SU-DHL-6 (cell line): ENCODE measurements around the gene EVX2.

Experiments used
- H2AFZ ChIP-seq: fragments of 200-600 bp; sonication (generic); 2 replicates; pipeline ENCODE4 v1.6.1; 2014; ENCODE audit warnings: low read depth, mild to moderate bottlenecking, moderate library complexity, mixed read lengths, antibody characterized with exemption, low read length; ENCODE audit not compliant: severe bottlenecking
- H3F3A ChIP-seq: fragments of 200-600 bp; shearing (Covaris generic); 2 replicates; pipeline ENCODE4 v1.6.0; 2016; ENCODE audit warnings: antibody characterized with exemption, mild to moderate bottlenecking; ENCODE audit not compliant: insufficient read depth
- H3K27ac ChIP-seq: fragments of 200-600 bp; sonication (generic); 2 replicates; pipeline ENCODE4 v1.5.1; 2016; ENCODE audit warnings: low read depth, mild to moderate bottlenecking, low read length, moderate library complexity, mixed read lengths
- H3K27me3 ChIP-seq: fragments of 200-600 bp; sonication (generic), shearing (Covaris generic); 2 replicates; pipeline ENCODE4 v1.6.0; 2014; ENCODE audit warnings: mild to moderate bottlenecking, low read length
- H3K36me3 ChIP-seq: fragments of 200-600 bp; sonication (generic); 2 replicates; pipeline ENCODE4 v1.6.1; 2014; ENCODE audit warnings: mild to moderate bottlenecking, low read length, mixed read lengths
- H3K4me2 ChIP-seq: fragments of 300-600, 200-600 bp; shearing (Covaris generic), sonication (generic); 2 replicates; pipeline ENCODE4 v1.6.0; 2014; ENCODE audit warnings: low read length, low read depth, mild to moderate bottlenecking; ENCODE audit not compliant: poor library complexity, severe bottlenecking
- H3K4me3 ChIP-seq: fragments of 200-600 bp; sonication (generic); 2 replicates; pipeline ENCODE4 v1.5.1; 2014; ENCODE audit warnings: antibody characterized with exemption, low read length, mild to moderate bottlenecking, mixed read lengths; ENCODE audit not compliant: insufficient read depth, poor library complexity, severe bottlenecking
- H3K79me2 ChIP-seq: fragments of 200-600 bp; sonication (generic); 2 replicates; pipeline ENCODE4 v1.6.1; 2014; ENCODE audit warnings: mild to moderate bottlenecking, low read length, moderate library complexity; ENCODE audit not compliant: insufficient read depth
- H3K9ac ChIP-seq: fragments of 200-600 bp; sonication (generic); 2 replicates; pipeline ENCODE4 v1.7.0; 2014; ENCODE audit warnings: mild to moderate bottlenecking, low read length
- H3K9me2 ChIP-seq: fragments of 200-600 bp; sonication (generic); replicated peaks from 2 replicates; pipeline ENCODE4 v1.6.1; 2014; ENCODE audit warnings: low read length; ENCODE audit not compliant: insufficient read depth
- H3K9me3 ChIP-seq: fragments of 200-600 bp; sonication (generic); 2 replicates; pipeline ENCODE4 v1.6.1; 2014; ENCODE audit warnings: low read length, mixed read lengths; ENCODE audit not compliant: insufficient read depth
- H4K20me1 ChIP-seq: fragments of 200-600 bp; sonication (generic); 2 replicates; pipeline ENCODE4 v1.6.1; 2014; ENCODE audit warnings: low read depth, mild to moderate bottlenecking, antibody characterized with exemption, low read length, moderate library complexity, mixed read lengths
- CTCF ChIP-seq: fragments of 200-600 bp; sonication (generic); IDR thresholded peaks from one replicate; pipeline ENCODE4 v1.5.1; 2017; ENCODE audit warnings: antibody characterized with exemption, mild to moderate bottlenecking, low read length, moderate library complexity; ENCODE audit not compliant: insufficient read depth, poor library complexity, severe bottlenecking
- EZH2phosphoT487 ChIP-seq: fragments of 200-600 bp; sonication (generic), shearing (Covaris generic); conservative IDR thresholded peaks from 2 replicates; pipeline ENCODE4 v1.6.1; 2018; ENCODE audit warnings: mild to moderate bottlenecking, antibody characterized with exemption, low read length, moderate library complexity, mixed read lengths

EVX2 gene

GRCh38 chr2:176122683-176123410, 39.1 kb upstream of the EVX2 start, which contains the start of gene HOXD9:
Gene HOXD9 (plus strand): TSS chr2:176122719. CDS start chr2:176122769, 50 bp downstream.
- Histone ChIP-seq H3K4me2 (no peak within 1 kb of the TSS), H4K20me1 (no peaks in the 10 kb centered on the region)

GRCh38 chr2:176122052-176122682, 38.4 kb upstream of the EVX2 start:
- Histone ChIP-seq H3K79me2 (no peaks in the 10 kb centered on the region), H3K4me2 (no peak overlapping the region), H3F3A (no peaks in the 10 kb centered on the region), H3K9me2 (no peaks in the 10 kb centered on the region), H3K36me3 (no peaks in the 10 kb centered on the region), H3K27ac (no peak overlapping the region), H3K27me3 (no peaks in the 10 kb centered on the region), H2AFZ (no peak overlapping the region), H4K20me1 (no peaks in the 10 kb centered on the region), H3K9ac (no peak overlapping the region), H3K9me3 (no peaks in the 10 kb centered on the region), H3K4me3 (no peak overlapping the region)
- TF ChIP-seq CTCF (no peak), EZH2phosphoT487 (no peak)

More at GRCh38 chr2:176122683-176123410, 39.1 kb upstream of the EVX2 start, which contains the start of gene HOXD9:
- H3K9ac ChIP-seq: no peak within 1 kb of the TSS
- H3K9me2 ChIP-seq: no peaks in the 10 kb centered on the region
- no peaks in the 10 kb centered on the region for H3K79me2 ChIP-seq
- no peaks in the 10 kb centered on the region for H3K36me3 ChIP-seq
- no peak within 1 kb of the TSS for H2AFZ ChIP-seq
- H3F3A ChIP-seq: no peaks in the 10 kb centered on the region
- no peaks in the 10 kb centered on the region for H3K9me3 ChIP-seq
- H3K4me3 ChIP-seq: no peak within 1 kb of the TSS
- no peak within 1 kb of the TSS for H3K27ac ChIP-seq
- H3K27me3 ChIP-seq: no peaks in the 10 kb centered on the region
- TF ChIP-seq CTCF: no peak
- TF ChIP-seq EZH2phosphoT487: no peak

- H3K27ac ChIP-seq: no peak overlapping the region
These were observed 37.7 kb upstream of the EVX2 start for GRCh38 chr2:176121190-176122051.

More at GRCh38 chr2:176121190-176122051, 37.7 kb upstream of the EVX2 start:
- Histone ChIP-seq H3K36me3 (no peaks in the 10 kb centered on the region), H2AFZ (no peak overlapping the region), H3K9ac (no peak overlapping the region), H3F3A (no peaks in the 10 kb centered on the region), H3K9me2 (no peaks in the 10 kb centered on the region), H3K4me3 (no peak overlapping the region), H3K79me2 (no peaks in the 10 kb centered on the region), H4K20me1 (no peaks in the 10 kb centered on the region), H3K9me3 (no peaks in the 10 kb centered on the region), H3K4me2 (no peak overlapping the region), H3K27me3 (no peaks in the 10 kb centered on the region)
- TF ChIP-seq EZH2phosphoT487 (no peak), CTCF (no peak)
